Right forelimb (tissue), 1 donor: ENCODE data around the gene UBAC1.
"Not testable (repeated sequence)": the region's sequence is repeated elsewhere in the genome, so short reads cannot be mapped to it uniquely, and the experiment has no call there.

Source experiments
- DNase-seq: peaks from one replicate; pipeline ENCODE4 v3.0.0-alpha.2; 2018

UBAC1 gene

DNA sequence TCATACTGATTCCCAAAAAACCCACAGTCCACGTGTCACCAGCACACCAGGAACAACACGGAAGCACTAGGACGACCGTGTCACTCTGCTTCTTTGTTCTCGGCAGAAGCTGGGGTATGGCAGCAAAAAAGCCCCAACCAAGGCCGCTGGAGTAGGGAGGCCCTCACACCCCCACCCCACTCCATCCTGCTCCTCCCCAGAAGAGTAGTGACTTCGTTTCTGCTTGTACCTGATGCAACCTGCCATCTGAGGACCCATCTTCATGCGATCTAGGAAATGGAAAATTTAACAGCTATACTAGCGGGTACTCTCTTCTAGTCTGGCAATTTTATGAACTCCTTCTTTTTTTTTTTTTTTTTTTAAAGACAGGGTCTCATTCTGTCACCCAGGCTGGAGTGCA is 3.7 kb downstream of the UBAC1 start:
- DNase-seq: no peak

GRCh38 chr9:135956802-135957174 is 4.4 kb downstream of the UBAC1 start:
- no peak for DNase-seq

DNA sequence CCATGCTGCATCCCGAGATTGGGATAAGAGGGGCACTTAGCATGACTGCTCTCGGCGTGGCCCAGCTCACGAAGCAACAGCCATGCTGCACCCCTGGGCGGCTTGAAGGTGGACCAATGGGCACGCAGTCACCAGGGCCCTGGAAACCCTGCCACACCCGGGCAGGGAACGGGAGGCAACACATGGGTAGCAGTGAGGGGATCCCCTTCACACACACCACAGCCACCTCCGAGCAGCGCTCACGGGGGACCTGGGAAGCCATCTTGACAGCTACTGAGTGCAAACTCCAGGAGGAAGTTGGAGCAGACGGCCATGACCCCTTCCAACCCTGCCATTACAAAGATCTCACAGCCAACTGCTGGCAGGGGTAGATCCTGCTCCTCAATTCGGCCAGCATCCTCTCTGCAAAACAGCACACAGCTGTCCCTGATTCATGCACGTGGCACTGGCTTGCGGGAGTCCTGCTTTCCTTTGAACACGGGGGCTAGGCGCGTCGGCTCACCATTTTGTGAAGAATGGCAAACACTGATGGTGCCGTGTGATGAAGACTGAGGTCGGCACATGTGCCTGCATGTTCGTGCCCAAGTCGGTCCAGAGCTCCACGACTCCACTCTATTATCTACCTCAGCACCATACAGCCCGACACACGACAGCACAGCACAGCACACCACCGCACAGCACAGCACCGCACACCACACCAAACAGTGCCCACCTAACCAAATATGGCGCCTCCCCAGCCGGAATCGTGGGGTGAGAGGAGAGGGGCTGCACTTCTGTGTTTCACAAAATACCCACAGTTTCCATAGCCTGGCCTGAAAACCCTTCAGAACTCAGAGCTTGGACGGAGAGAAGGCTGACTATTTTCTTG is 5.0 kb downstream of the UBAC1 start:
- DNase-seq: no peak

DNA sequence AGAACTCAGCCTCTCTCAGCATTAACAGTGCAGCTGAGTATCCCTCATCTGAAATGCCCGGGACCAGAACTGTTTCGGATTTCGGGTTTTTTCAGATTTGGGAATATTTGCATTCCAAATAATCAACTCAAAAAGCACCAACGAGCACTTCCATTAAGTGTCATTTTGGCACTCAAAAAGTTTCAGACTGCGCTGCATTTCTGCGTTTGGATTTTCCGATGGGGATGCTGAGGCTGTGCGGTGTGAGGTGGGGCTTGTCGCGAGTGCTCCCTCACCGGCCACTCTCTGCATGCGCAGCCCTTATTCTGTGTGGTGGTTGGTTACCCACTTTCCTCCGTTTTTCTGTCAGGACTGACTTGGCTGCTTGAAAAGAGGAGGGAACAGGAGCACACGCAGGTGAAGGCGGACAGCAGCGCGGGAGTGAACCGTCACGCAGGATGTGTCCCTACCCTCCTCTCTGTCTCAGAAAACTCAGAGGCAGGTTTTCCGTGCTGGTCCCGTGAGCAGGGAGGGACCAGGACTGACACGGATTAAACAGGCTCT is 8.4 kb downstream of the UBAC1 start:
- DNase-seq: no peak

DNA sequence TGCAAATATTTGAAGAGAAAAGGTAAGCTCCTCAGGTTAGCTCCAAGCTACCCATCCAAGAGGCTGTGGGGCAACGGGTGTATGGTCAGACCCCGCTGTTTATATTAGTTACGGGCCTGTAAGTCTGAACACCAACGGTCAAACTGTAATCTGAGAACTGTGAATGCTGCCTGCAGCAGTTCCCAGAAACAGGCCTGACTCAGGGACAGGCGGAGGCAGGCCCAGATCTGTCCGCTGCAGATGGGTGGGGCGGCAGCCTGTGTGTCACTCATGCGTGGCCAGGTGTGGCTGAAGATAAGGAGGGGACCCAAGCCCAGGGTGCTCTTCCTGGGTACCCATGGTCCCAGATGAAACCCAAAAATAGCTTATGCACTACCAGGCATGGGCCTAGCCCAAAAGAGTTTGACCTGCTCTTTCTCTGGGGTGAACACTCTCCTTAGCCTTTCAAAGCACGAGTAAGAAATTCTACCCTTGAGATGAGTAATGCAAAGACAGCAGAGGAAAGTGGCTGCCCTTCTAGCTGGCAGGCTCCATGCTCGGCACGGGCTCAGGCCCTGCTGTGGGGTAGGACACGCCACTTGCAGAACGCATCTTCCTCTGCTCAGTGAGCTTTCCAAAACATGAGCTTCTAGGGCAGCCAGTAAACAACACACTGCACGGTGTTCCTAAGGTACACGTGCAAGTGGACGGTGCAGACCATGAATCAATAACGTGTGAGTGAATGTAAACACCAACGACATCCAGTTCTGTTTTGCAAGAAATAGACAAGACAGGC is 9.1 kb downstream of the UBAC1 start:
- DNase-seq: no peak

- DNase-seq: not testable (repeated sequence)
These were observed 9.9 kb downstream of the UBAC1 start for GRCh38 chr9:135951310-135951709.

DNA sequence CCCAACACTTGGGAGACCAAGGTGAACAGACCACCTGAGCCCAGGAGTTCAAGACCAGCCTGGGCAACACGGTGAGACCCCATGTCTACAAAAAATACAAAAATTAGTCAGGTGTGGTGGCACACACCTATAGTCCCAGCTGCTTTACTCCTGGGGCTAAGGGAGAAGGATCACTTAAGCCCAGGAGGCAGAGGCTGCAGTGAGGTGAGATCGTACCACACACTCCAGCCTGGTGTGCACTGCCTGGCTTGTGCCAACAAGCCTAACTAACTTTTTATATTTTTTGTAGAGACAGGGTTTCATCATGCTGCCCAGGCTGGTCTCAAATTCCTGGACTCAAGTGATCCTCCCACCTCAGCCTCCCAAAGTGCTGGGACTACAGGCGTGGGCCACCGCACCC is 10.3 kb downstream of the UBAC1 start:
- DNase-seq: not testable (repeated sequence)

GRCh38 chr9:135950135-135950682 is 11.0 kb downstream of the UBAC1 start:
- DNase-seq: no peak

- no peak for DNase-seq
These were observed 11.6 kb downstream of the UBAC1 start for GRCh38 chr9:135949501-135950134.

GRCh38 chr9:135948968-135949367 is 12.2 kb downstream of the UBAC1 start:
- no peak for DNase-seq

- no peak for DNase-seq
These were observed 12.7 kb downstream of the UBAC1 start for GRCh38 chr9:135948446-135948845.

- DNase-seq: no peak
These were observed 13.6 kb downstream of the UBAC1 start for GRCh38 chr9:135947582-135947981.

GRCh38 chr9:135947105-135947504 is 14.1 kb downstream of the UBAC1 start:
- not testable (repeated sequence) for DNase-seq

DNA sequence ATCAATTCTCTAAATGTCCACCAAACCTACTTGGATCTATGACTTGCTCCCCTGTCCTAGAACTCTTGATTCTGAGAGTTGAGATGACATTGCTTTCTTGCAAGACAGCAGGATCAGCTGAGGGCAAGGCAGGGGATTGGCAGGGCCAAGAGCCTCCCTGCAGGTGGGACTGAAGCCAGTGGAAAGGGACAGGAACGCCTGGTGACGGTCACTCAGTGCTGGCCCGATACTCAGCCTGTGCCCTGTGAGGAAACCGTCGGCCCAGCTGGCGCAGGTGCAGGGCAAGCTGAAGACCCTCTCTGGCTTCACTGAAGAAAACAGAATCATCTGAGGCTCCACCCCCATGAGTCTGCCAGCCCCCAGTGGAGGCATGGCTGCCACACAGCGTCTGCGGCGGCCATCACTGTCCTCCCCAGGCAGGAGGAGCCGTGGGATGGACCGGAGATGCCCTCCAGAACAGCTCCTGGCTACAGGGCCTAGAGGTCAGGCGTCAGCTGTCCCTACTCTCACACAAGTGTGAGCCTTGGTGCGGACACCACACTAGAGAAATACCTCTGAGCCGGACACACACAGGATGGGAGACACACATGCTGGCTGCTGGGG is 14.7 kb downstream of the UBAC1 start:
- no peak for DNase-seq

GRCh38 chr9:135945969-135946368 is 15.2 kb downstream of the UBAC1 start:
- DNase-seq: no peak

DNA sequence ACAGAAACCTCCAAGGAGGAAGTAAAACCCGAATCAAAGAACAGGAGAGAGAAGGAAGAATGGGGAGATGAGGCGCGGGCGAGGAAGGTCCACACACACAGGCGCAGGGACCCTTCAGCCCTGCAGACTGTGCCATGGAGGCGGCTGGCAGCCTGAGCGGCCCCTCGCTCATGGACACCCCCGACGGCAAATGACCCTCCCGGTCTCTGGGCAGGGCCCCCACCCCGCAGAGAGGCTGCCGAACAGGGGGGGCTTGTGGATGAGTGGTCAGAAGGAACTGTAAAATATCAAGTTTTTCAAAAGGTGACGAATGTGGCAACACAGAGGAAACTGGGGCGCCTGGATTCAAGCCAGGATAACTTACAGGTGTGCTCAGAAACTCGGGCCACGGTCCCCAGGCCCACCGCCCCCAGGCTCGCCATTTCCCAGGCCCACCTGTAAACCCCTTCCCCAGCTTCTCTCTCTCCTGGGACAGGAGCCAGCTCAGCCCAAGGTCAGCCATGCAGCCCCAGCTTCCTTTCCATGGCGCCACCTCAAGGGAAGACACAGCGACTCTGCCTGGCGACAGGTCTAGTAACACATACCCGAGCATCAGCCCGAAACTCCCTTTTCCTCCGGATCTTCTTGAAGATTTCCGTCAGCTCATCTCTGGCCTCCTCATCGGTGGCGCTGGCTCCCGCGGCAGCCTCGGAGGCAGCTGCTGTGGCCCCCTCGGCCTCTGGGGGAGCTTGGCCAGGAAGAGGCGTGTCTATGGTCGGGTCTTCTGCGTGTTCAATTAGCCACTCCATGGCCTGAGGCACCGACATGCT is 16.5 kb downstream of the UBAC1 start:
- DNase-seq: no peak

DNA sequence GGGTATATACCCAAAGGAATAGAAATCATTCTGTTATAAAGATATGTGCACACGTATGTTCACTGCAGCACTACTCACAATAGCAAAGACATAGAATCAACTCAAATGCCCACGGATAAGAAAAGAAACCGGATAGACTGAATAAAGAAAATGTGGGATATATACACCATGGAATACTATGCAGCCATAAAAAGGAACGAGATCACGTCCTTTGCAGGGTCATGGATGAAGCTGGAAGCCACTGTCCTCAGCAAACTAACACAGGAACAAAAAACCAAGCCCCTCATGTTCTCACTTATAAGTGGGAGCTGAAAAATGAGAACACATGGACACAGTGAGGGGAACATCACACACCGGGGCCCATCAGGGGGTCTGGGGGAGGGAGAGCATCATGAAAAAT is 17.6 kb downstream of the UBAC1 start:
- DNase-seq: not testable (repeated sequence)

DNA sequence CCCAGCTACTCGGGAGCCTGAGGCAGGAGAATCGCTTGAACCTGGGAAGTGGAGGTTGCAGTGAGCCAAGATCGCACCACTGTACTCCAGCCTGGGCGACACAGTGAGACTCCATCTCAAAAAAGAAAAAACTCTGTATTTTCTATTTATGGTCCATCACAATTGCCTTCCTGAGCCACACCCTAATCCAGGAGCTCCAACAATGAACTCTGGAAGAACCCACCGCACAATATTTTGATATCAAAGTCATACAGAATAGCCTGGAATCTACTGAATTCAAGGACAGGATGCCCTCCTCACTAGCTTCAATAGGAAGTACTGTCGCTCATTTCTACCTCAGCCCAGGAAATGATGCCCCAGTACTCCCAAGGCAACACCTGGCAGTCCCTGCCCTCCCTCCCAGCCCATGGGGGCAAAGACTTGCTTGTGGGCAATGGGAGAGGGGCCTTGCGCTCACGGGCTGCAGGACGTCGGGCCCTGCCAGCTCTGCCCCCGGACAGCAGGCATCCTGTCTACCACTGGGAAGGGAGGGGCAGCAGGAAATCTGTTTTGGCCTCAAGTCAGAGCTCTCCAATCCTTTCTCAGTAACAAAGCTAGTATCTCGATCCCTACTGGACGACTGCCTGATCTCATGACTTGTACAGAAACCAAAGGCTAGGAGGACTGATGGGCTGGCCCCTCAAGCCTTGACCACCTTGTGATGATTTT is 19.7 kb downstream of the UBAC1 start:
- DNase-seq: no peak

- DNase-seq: no peak
These were observed 21.6 kb downstream of the UBAC1 start for GRCh38 chr9:135939351-135940265.
